ENCODE measurements around the gene SCN1B.
"Not testable (repeated sequence)": the region's sequence is repeated elsewhere in the genome, so short reads cannot be mapped to it uniquely, and the experiment has no call there.

Gene SCN1B

GRCh38 chr19:35021016-35021415, 9.3 kb upstream of the SCN1B start:
- DNase-seq, result peak; percentile 4

- DNase-seq, result peak; percentile 3
These were observed 8.7 kb upstream of the SCN1B start for GRCh38 chr19:35021596-35021995.

GRCh38 chr19:35022460-35022859, 7.8 kb upstream of the SCN1B start:
- DNase-seq, result no peak

- no peak for DNase-seq
These were observed 6.8 kb upstream of the SCN1B start for GRCh38 chr19:35023428-35023827.

- no peak for DNase-seq
These were observed 6.2 kb upstream of the SCN1B start for GRCh38 chr19:35024095-35024494.

GRCh38 chr19:35025969-35026368, 4.3 kb upstream of the SCN1B start:
- no peak for DNase-seq

GRCh38 chr19:35026418-35026817, 3.9 kb upstream of the SCN1B start:
- no peak for DNase-seq

- DNase-seq, result no peak
These were observed 3.3 kb upstream of the SCN1B start for GRCh38 chr19:35027009-35027408.

- DNase-seq, result no peak
These were observed 2.2 kb upstream of the SCN1B start for GRCh38 chr19:35027851-35028599.

- DNase-seq, result not testable (repeated sequence)
These were observed 1.7 kb upstream of the SCN1B start for GRCh38 chr19:35028600-35028885.

- DNase-seq, result not testable (repeated sequence)
These were observed 964 bp upstream of the SCN1B start for GRCh38 chr19:35029275-35029736.

- peak; percentile 34 for DNase-seq
These were observed 473 bp upstream of the SCN1B start for GRCh38 chr19:35029737-35030256.

GRCh38 chr19:35031072-35031881, 1.0 kb downstream of the SCN1B start:
- DNase-seq, result no peak

- DNase-seq, result no peak
These were observed 2.1 kb downstream of the SCN1B start for GRCh38 chr19:35032356-35032865.

GRCh38 chr19:35033067-35034004, 3.1 kb downstream of the SCN1B start:
- DNase-seq, result no peak

GRCh38 chr19:35034005-35034502, 3.8 kb downstream of the SCN1B start:
- no peak for DNase-seq

GRCh38 chr19:35034588-35035382, 4.5 kb downstream of the SCN1B start:
- no peak for DNase-seq

- DNase-seq, result no peak
These were observed 7.7 kb downstream of the SCN1B start for GRCh38 chr19:35037716-35038622.

GRCh38 chr19:35038623-35039512, 8.6 kb downstream of the SCN1B start:
- no peak for DNase-seq
